Activated CD8-positive, alpha-beta memory T cell treated with anti-CD3 and anti-CD28 coated beads for 24 hours (primary cell): ENCODE measurements around the gene FAM168A.
A peak's percentile ranks its signal among the peaks of the same experiment; 100 is the strongest.

Source experiments
- DNase-seq: peaks from one replicate; pipeline ENCODE4 v3.0.0-alpha.2; 2020

Gene FAM168A

GRCh38 chr11:73384872-73385689, 212.8 kb downstream of the FAM168A start:
- no peak for DNase-seq

- DNase-seq: no peak
Measured at GRCh38 chr11:73384531-73384871, 213.4 kb downstream of the FAM168A start.

GRCh38 chr11:73384125-73384441, 213.8 kb downstream of the FAM168A start:
- no peak for DNase-seq

- no peak for DNase-seq
Measured at GRCh38 chr11:73383249-73384124, 214.4 kb downstream of the FAM168A start.

DNA sequence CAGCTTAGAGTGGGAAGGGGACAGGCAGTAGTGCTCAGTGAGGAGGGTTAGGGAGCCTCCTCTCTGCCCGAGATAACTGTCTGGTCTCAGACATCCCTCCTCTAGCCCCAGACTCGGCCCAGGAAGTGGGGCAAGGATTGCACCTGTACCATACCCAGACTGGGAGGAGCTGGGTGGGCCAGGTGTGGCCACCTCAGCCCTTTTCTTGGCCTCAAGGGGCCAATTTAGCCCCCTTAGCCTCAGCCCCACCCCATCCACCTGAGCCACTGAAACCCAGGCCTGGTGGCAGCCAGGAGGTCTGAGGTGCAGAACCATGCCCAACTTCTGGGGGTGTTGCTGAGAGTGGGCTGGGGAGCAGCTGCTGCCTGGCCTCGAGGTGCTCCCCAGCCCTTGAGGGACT, 215.2 kb downstream of the FAM168A start:
- no peak for DNase-seq

GRCh38 chr11:73382183-73382582, 215.7 kb downstream of the FAM168A start:
- DNase-seq: no peak

GRCh38 chr11:73381589-73381988, 216.3 kb downstream of the FAM168A start:
- no peak for DNase-seq

GRCh38 chr11:73380897-73381410, 217.0 kb downstream of the FAM168A start:
- no peak for DNase-seq

DNA sequence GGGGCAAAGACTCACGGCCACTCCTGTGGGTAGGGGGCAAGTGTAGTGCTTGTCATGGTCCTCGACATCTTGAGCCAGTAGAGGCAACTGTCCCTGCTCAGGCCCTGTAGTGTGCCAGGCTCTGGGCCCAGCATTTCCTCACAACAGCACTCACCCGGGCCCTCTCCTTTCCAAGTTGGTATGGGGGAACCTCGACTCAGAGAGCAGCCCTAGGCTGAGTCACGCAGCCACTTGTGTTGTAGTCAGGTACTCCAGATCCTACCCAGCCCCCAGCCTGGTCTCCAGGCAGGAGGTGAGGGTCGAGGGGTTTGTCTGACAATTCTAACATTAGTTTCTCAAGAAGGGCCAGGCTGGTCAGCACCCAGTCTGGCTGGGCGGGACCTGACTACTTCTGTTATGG, 217.6 kb downstream of the FAM168A start:
- no peak for DNase-seq

DNA sequence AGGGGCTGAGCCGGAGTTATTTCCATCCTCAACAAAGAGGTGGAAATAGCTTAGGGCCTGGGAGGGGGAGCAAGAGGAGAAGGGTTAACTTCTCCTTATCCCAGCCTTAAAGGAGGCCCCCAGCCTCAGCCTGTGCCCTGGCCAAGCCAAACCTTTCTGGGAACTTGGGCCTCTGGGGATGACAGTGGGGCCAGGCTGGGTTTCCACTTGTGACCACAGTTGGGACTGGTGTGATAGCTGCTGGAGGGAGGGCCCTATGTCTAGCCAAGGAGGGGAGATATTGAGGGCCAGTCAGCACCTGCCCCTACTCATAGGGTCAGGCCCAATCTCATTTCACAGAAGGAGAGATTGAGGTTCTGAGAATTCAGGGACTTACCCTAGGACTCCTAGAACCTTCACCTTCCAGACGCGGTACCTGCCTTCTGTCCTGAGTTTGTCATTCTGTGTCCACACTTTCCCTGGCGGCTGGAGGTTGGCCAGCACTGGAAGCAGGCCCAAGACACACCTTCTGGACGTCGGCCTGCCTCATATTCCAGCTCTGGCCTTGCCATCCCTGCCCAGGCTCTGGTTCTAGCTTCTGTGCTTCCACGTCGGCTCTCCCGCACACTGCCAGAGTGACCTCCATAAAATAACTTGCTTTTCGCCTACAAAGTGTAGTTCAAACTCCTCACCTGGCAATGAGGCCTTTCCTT, 218.6 kb downstream of the FAM168A start:
- DNase-seq: no peak

- peak; percentile 81 for DNase-seq
Measured at GRCh38 chr11:73376803-73377629, 220.9 kb downstream of the FAM168A start.

- DNase-seq: peak; percentile 99
Measured at GRCh38 chr11:73376160-73376802, 221.6 kb downstream of the FAM168A start, which contains the start of gene RELT. Gene RELT, plus strand, starts transcription at chr11:73376399. Its CDS starts 12,738 bp downstream, at chr11:73389137.

DNA sequence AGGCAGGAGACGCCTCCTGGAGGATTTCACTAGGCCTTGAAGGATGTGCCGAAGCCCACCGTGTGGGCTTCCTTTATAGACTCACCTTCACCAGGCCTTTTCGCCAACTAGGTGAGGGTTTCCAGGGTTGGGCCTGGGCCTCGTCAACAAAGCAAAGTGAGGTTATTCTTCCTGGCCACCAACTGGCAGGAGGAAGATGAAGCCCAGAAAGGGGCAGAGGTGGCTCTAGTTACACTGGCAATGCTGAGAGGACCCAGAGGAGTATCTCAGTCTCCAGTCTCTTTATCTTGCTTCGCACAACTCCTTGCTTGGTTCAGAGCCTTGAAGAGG, 222.1 kb downstream of the FAM168A start:
- no peak for DNase-seq

DNA sequence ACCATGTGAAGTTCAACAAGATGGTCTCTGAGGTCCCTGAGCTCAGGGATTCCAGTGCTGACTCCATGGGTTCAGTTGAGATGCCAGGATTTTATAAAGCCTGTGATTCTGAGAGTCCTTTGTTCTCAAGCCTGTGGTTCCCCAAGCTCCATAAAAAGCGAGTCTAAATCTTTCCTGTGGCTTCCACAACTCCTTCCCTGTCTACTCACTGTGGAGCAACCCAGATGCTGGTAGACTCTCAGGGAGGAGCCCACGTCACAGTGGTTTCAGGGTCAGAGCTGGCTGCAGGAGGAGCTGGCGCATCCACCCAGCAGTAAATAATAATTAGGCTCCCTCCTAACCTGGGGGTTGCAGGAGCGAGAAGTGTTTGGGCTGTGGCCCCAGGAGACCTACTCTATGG, 223.8 kb downstream of the FAM168A start:
- no peak for DNase-seq

DNA sequence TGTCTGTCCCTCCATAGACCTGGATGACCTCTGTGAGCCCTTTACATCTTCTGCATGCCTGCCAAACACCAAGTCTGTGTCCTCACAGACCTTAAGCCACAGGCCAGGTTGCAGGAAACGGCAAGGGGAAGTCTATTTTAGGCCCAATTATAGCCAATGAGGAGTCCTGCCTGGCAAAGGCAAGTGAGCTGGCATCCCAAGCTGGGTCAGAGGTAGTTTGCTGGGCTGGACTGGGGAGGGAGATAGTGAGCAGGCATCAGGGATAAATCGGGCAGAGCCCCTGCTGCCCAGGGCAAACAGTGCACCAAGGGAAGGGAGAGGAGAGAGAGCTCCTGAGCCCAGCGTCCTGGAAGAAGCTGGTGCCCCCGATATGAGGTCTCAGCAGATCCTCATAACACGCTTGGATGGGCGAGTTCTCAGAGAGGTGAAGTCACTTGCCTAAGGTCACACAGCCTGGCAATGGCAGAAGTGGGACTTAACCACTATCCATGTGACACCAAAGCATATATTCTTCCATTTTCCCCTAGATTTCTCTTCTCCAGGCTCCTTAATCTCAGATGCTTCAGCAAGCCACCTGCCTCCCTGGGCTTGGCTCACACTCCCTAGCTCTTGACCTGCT, 225.4 kb downstream of the FAM168A start:
- DNase-seq: no peak

DNA sequence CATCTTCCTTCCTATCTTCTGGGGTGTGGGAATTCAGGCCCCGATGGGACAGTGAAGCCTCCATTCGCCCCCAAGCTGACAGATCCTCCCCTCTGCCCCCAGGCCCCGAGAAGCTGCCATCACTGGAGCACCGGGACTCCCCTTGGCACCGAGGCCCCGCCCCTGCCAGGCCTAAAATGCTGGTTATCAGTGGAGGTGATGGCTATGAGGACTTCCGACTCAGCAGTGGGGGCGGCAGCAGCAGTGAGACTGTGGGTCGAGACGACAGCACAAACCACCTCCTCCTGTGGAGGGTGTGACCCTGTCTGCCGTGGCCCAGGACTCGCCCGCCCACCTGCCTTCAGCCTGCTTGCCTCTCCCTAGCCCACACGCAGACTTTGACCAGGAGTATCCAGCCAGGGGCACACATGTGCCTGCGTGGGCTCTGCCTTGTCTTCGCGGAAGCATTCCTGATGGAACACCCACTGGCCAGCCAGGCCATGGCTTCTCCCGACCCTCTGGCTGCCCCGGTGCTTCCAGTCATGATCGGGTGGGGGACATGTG, 230.4 kb downstream of the FAM168A start:
- no peak for DNase-seq

DNA sequence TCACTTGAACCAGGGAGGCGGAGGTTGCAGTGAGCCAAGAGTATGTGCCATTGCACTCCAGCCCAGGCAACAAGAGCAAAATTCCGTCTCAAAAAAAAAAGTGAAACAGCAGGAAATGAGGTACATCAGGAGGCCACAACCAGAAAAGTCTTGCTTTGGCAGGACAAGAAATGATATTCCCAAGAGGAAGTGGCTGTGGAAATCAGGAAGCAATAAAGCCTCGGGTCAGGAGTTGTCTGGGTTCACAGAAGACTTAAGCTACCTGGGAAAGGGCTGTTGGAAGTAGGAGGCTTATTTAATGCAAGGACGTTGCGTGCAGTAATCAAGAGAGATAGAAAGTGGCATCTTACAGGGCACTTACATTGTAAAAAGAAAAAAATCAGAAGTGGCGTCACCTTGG, 231.0 kb downstream of the FAM168A start:
- no peak for DNase-seq

GRCh38 chr11:73366265-73366610, 231.7 kb downstream of the FAM168A start:
- DNase-seq: no peak

DNA sequence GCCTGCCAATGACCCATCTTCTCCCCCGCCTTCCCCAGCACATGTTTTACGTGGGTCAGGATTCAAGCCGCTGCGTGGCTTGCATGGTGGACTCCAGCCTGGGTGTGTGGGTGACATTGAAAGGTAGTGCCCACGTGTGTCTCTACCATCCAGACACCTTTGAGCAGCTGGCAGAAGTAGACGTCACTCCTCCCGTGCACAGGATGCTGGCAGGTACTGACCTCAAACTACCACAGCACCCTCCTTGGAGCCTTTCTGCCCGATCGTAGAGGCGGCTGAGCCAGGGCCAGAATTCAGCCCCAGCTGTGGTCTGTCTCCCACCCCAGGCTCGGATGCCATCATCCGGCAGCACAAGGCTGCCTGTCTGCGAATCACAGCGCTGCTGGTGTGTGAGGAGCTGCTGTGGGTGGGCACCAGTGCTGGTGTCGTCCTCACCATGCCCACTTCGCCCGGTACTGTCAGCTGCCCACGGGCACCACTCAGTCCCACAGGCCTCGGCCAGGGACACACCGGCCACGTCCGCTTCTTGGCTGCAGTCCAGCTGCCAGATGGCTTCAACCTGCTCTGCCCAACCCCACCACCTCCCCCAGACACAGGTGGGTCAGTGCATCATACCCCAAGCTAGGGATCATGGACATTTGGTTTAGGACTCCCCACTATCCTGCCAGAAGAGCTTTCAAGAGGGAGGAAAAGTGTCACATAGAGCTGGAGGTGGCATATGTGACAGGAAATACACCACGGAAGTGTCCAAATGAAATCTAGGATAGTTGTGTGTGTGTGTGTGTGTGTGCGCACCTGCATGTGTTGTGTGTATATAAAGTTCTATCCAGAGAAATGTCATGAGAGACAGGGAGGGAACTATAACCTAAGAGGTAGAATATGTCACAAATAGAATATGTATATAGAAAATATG, 232.3 kb downstream of the FAM168A start:
- no peak for DNase-seq

- no peak for DNase-seq
Measured at GRCh38 chr11:73363147-73363546, 234.8 kb downstream of the FAM168A start.
